DND-41 (cell line): Measurements from ENCODE around the gene F2RL1.
"Not testable (repeated sequence)": the region's sequence is repeated elsewhere in the genome, so short reads cannot be mapped to it uniquely, and the experiment has no call there.

Experiments used
- ATAC-seq: fragments of 200-7000 bp; cut with Tn5 transposase; 3 replicates; pipeline ENCODE4 v1.9.1; 2021; ENCODE audit warnings: low read depth; ENCODE audit not compliant: insufficient read depth
- DNase-seq: peaks from one replicate; pipeline ENCODE4 v3.0.0-alpha.2; 2020
- H2AFZ ChIP-seq: 2 replicates; pipeline ENCODE4 v1.6.0; 2012; ENCODE audit warnings: low read depth, low read length
- H3K27ac ChIP-seq: 2 replicates; pipeline ENCODE4 v1.5.1; 2012; ENCODE audit warnings: low read length, inconsistent platforms
- H3K27me3 ChIP-seq: fragments of 200-600 bp; sonication (generic); 2 replicates; pipeline ENCODE4 v1.6.0; 2012; ENCODE audit warnings: low read length, mild to moderate bottlenecking, inconsistent platforms; ENCODE audit not compliant: insufficient read depth, poor library complexity
- H3K36me3 ChIP-seq: 2 replicates; pipeline ENCODE4 v1.5.1; 2012; ENCODE audit warnings: low read length, inconsistent platforms; ENCODE audit not compliant: insufficient read depth
- H3K4me1 ChIP-seq: 2 replicates; pipeline ENCODE4 v1.5.1; 2012; ENCODE audit warnings: mild to moderate bottlenecking, low read length; ENCODE audit not compliant: insufficient read depth
- H3K4me2 ChIP-seq: 2 replicates; pipeline ENCODE4 v1.6.0; 2012; ENCODE audit warnings: mild to moderate bottlenecking, moderate library complexity, low read length, inconsistent platforms; ENCODE audit not compliant: insufficient read depth
- H3K4me3 ChIP-seq, 2 experiments: fragments of 200-600 bp in 1 of 2; shearing (Covaris generic) in 1 of 2; 2 replicates each; pipeline ENCODE4 v1.5.1; 2012 to 2016; ENCODE audit warnings: inconsistent platforms in 2 of 2, low read length in 2 of 2, mild to moderate bottlenecking in 2 of 2, low read depth in 1 of 2, moderate library complexity in 1 of 2
- H3K79me2 ChIP-seq: 2 replicates; pipeline ENCODE4 v1.6.0; 2012; ENCODE audit warnings: low read length, inconsistent platforms; ENCODE audit not compliant: insufficient read depth
- H3K9ac ChIP-seq: 2 replicates; pipeline ENCODE4 v1.6.0; 2012; ENCODE audit warnings: low read depth, mild to moderate bottlenecking, inconsistent platforms, low read length, moderate library complexity
- H3K9me3 ChIP-seq: 2 replicates; pipeline ENCODE4 v1.5.1; 2012; ENCODE audit warnings: low read length, moderate library complexity, mild to moderate bottlenecking, inconsistent platforms; ENCODE audit not compliant: insufficient read depth, severe bottlenecking
- H4K20me1 ChIP-seq: 2 replicates; pipeline ENCODE4 v1.6.0; 2012; ENCODE audit warnings: low read length; ENCODE audit not compliant: insufficient read depth
- EZH2 ChIP-seq: IDR thresholded peaks from 3 replicates; pipeline ENCODE4 v1.6.1; 2012; ENCODE audit warnings: borderline replicate concordance, low read depth, mild to moderate bottlenecking, moderate library complexity, low read length, inconsistent platforms; ENCODE audit not compliant: severe bottlenecking
- TF ChIP-seq, protein P1 (sequence below): IDR thresholded peaks from 2 replicates; pipeline ENCODE4 v1.5.1; 2012; ENCODE audit warnings: borderline replicate concordance, low read length, moderate library complexity, mild to moderate bottlenecking; ENCODE audit not compliant: poor library complexity, severe bottlenecking; ENCODE audit errors: extremely low read depth

The F2RL1 gene, protein sequence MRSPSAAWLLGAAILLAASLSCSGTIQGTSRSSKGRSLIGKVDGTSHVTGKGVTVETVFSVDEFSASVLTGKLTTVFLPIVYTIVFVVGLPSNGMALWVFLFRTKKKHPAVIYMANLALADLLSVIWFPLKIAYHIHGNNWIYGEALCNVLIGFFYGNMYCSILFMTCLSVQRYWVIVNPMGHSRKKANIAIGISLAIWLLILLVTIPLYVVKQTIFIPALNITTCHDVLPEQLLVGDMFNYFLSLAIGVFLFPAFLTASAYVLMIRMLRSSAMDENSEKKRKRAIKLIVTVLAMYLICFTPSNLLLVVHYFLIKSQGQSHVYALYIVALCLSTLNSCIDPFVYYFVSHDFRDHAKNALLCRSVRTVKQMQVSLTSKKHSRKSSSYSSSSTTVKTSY

DNA sequence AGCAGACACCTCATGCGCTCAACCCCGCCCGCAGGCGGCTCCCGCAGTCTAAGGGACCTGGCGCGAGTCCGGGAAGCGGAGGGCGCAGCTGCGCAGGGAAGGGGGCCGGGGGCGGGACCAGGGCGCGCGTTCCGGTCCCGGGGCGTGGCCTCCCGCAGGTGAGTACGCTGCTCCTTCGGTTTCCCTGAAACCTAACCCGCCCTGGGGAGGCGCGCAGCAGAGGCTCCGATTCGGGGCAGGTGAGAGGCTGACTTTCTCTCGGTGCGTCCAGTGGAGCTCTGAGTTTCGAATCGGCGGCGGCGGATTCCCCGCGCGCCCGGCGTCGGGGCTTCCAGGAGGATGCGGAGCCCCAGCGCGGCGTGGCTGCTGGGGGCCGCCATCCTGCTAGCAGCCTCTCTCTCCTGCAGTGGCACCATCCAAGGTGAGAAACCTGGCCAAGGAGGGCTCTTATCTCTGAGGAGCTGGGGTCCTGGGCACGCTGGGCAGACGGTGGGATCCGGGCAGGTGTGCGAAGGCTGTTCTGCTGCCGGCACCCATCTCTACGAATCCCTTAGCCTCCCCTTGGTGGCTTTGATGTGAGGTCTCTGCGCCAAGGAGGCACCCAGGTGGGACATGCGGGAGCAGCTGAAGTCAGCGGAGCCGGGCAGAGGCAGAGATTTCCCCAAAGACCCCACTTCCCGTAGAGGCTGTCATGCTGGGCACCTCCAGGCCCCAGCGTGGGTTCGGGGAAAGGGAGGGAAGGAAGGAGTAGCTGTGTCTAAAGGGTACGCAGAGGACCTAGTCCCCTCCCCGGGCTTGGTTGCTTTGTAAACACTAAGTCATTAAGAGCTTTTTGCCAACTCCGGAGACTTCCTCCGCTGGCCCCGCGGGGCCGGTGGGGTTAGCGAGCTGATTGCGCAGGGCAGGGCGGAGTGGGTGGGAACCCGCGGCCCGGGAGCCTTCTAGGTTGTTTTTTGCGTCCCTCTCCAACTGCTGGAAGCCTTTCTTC is at the start of gene F2RL1:
Gene F2RL1 (plus strand): TSS at position 187 of the 988 bp plus-strand sequence. CDS start 153 bp downstream, at position 340.
- Histone ChIP-seq H3K4me1 (no peaks in the 10 kb centered on the region), H3K36me3 (no peaks in the 10 kb centered on the region), H3K27ac (no peak within 1 kb of the TSS), H4K20me1 (no peaks in the 10 kb centered on the region), H3K9ac (no peak within 1 kb of the TSS), H3K79me2 (no peaks in the 10 kb centered on the region), H3K27me3 (no peaks in the 10 kb centered on the region), H3K9me3 (no peaks in the 10 kb centered on the region), H2AFZ (no peak within 1 kb of the TSS), H3K4me3 (no peak within 1 kb of the TSS), H3K4me2 (no peak within 1 kb of the TSS)
- no peak for TF ChIP-seq EZH2
- TF ChIP-seq, protein P1, sequence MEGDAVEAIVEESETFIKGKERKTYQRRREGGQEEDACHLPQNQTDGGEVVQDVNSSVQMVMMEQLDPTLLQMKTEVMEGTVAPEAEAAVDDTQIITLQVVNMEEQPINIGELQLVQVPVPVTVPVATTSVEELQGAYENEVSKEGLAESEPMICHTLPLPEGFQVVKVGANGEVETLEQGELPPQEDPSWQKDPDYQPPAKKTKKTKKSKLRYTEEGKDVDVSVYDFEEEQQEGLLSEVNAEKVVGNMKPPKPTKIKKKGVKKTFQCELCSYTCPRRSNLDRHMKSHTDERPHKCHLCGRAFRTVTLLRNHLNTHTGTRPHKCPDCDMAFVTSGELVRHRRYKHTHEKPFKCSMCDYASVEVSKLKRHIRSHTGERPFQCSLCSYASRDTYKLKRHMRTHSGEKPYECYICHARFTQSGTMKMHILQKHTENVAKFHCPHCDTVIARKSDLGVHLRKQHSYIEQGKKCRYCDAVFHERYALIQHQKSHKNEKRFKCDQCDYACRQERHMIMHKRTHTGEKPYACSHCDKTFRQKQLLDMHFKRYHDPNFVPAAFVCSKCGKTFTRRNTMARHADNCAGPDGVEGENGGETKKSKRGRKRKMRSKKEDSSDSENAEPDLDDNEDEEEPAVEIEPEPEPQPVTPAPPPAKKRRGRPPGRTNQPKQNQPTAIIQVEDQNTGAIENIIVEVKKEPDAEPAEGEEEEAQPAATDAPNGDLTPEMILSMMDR, result no peak
- DNase-seq (no peak), ATAC-seq (no peak)

DNA sequence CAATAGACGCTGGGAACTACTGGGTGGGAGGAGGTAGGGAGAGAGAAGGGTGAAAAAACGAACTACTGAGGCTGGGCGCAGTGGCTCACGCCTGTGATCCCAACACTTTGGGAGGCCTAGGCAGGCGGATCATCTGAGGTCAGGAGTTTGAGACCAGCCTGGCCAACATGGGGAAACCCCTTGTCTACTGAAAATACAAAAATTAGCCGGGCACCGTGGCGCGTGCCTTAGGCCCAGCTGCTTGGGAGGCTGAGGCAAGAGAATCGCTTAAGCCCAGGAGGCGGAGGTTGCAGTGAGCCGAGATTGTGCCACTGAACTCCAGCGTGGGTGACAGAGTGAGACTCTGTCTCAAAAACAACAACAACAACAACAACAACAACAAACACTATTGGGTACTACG is 47.8 kb upstream of the F2RL1 start:
- H3K27me3 ChIP-seq, H2AFZ ChIP-seq, H3K4me2 ChIP-seq, H3K9me3 ChIP-seq, H3K27ac ChIP-seq, ATAC-seq, H3K36me3 ChIP-seq, H3K4me3 ChIP-seq, DNase-seq, H4K20me1 ChIP-seq, H3K4me1 ChIP-seq, H3K79me2 ChIP-seq, H3K9ac ChIP-seq: not testable (repeated sequence)

DNA sequence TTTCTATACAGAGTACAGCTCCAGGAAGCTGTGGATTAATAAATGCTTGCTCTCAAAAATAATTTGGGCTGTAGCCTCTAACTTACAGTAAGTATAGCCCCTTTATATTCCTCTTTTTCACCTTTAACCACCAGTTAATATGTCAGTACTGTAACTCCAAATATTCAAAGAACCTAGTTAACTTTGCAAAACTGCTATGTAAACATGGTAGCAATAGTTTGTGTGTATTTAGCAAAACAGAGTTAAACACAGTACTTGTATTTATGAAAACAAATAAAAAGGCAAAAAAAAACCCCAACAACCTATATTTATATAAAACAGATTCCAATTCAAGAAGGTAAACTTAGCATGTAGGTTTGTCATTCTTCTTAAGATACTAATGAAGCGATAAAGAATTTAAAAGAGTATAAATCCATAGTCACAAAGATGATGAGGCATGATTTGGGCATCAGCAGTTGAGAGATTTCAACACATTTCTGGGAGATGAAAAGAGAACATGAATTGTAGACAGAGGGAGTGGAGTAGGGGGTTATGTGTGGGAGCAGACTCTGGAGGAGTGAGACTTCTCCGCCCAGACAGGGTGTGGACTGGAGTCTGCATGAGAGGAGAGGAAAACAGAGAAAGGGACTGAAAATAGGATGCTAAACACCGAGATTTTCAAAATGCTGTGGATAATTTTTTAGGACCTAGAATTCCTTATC is 47.0 kb upstream of the F2RL1 start:
- Histone ChIP-seq H3K9ac (no peak overlapping the region), H4K20me1 (no peaks in the 10 kb centered on the region), H2AFZ (no peak overlapping the region), H3K4me2 (no peak overlapping the region), H3K9me3 (no peaks in the 10 kb centered on the region), H3K4me3 (no peak overlapping the region), H3K4me1 (no peaks in the 10 kb centered on the region), H3K79me2 (no peaks in the 10 kb centered on the region), H3K27me3 (no peaks in the 10 kb centered on the region), H3K36me3 (no peaks in the 10 kb centered on the region), H3K27ac (no peak overlapping the region)
- TF ChIP-seq, protein P1, result no peak
- no peak for TF ChIP-seq EZH2
- DNase-seq (no peak), ATAC-seq (no peak)
